ENCODE results near the gene CSF3. TPM values are rescaled to one million over a fixed set of nuclear protein-coding genes. Genes with fewer than 3 reads are reported as not detected.
"Not testable (repeated sequence)": the region's sequence is repeated elsewhere in the genome, so short reads cannot be mapped to it uniquely, and the experiment has no call there.

The CSF3 gene
- total RNA-seq, 5 donors from 2014 or later (not counting 1 experiment from before 2014, with no cell fraction given), result not detected

- CTCF ChIA-PET, H3K4me1 Mint-ChIP-seq: not testable (repeated sequence)
Observed at GRCh38 chr17:40001335-40001734, 13.9 kb upstream of the CSF3 start.

GRCh38 chr17:40004072-40004471 lies 11.2 kb upstream of the CSF3 start:
- no peaks in the 10 kb centered on the region for H3K36me3 ChIP-seq (ENCODE audit: control insufficient read depth in 2 of 2, extremely low read depth in 1 of 2, insufficient read depth in 1 of 2, low read length in 1 of 2)
- no peaks in the 10 kb centered on the region for H3K9me3 Mint-ChIP-seq
- DNase-seq (no peak), ATAC-seq (replicated peaks in 1 of 4) (no peak)
- H3K4me1 ChIP-seq (ENCODE audit: control insufficient read depth in 1 of 2, extremely low read depth in 1 of 2, insufficient read depth in 2 of 2, low read length in 2 of 2), result no peaks in the 10 kb centered on the region
- H3K27ac ChIP-seq (ENCODE audit: low read length), result no peak overlapping the region
- H3K27me3 Mint-ChIP-seq, result no peaks in the 10 kb centered on the region
- H3K36me3 Mint-ChIP-seq, result no peaks in the 10 kb centered on the region
- no peak overlapping the region for H3K4me3 ChIP-seq (ENCODE audit: control insufficient read depth in 1 of 2, extremely low read depth in 1 of 2, low read length in 1 of 2)
- H3K27me3 ChIP-seq (replicated peaks in 1 of 2; ENCODE audit: control insufficient read depth in 2 of 2, extremely low read depth in 1 of 2, insufficient read depth in 2 of 2, low read length in 1 of 2), result no peaks in the 10 kb centered on the region
- H3K9me3 ChIP-seq, result no peaks in the 10 kb centered on the region
- ChIA-PET CTCF (no interaction called here), POLR2A (no interaction called here)
- H3K27ac Mint-ChIP-seq, result no peak overlapping the region
- no peak overlapping the region for H3K4me3 Mint-ChIP-seq
- H3K4me1 Mint-ChIP-seq, result no peaks in the 10 kb centered on the region
- 85% methylated on average over 8 of the region's 9 CpGs for WGBS (ENCODE audit: insufficient coverage)

More at GRCh38 chr17:40001335-40001734, 13.9 kb upstream of the CSF3 start:
- not testable (repeated sequence) for H3K27ac Mint-ChIP-seq; H3K4me3 ChIP-seq (ENCODE audit: control insufficient read depth in 1 of 2, extremely low read depth in 1 of 2, low read length in 1 of 2); DNase-seq; H3K9me3 ChIP-seq; ATAC-seq (replicated peaks in 1 of 4); H3K27me3 ChIP-seq (replicated peaks in 1 of 2; ENCODE audit: control insufficient read depth in 2 of 2, extremely low read depth in 1 of 2, insufficient read depth in 2 of 2, low read length in 1 of 2); H3K9me3 Mint-ChIP-seq; H3K36me3 Mint-ChIP-seq; H3K4me1 ChIP-seq (ENCODE audit: control insufficient read depth in 1 of 2, extremely low read depth in 1 of 2, insufficient read depth in 2 of 2, low read length in 2 of 2); H3K4me3 Mint-ChIP-seq; H3K27me3 Mint-ChIP-seq; H3K27ac ChIP-seq (ENCODE audit: low read length)
- WGBS (ENCODE audit: insufficient coverage), result no CpG with 5 or more reads among the region's 8 CpGs
- peaks cover 0 to 15% of the 10 kb centered on the region in 2 donors for H3K36me3 ChIP-seq (ENCODE audit: control insufficient read depth in 2 of 2, extremely low read depth in 1 of 2, insufficient read depth in 1 of 2, low read length in 1 of 2)
- POLR2A ChIA-PET, result interaction anchor here in 1 of 2 donors (0.6 kb wide), 1 partner anchor 65 kb away, joined by 3 read pairs; no protein-coding TSS in a partner anchor

- CTCF ChIA-PET, result no interaction called here
- H3K4me1 ChIP-seq (ENCODE audit: control insufficient read depth in 1 of 2, extremely low read depth in 1 of 2, insufficient read depth in 2 of 2, low read length in 2 of 2), result no peaks in the 10 kb centered on the region
- Mint-ChIP-seq H3K4me3 (no peak overlapping the region), H3K9me3 (no peaks in the 10 kb centered on the region), H3K27ac (no peak overlapping the region), H3K36me3 (no peaks in the 10 kb centered on the region), H3K27me3 (no peaks in the 10 kb centered on the region), H3K4me1 (no peaks in the 10 kb centered on the region)
- POLR2A ChIA-PET, result no interaction called here
- ATAC-seq (replicated peaks in 1 of 4), result no peak
- H3K4me3 ChIP-seq (ENCODE audit: control insufficient read depth in 1 of 2, extremely low read depth in 1 of 2, low read length in 1 of 2), result no peak overlapping the region
- WGBS (ENCODE audit: insufficient coverage), result 90% methylated on average over 4 of the region's 7 CpGs
- H3K9me3 ChIP-seq, result no peaks in the 10 kb centered on the region
- no peaks in the 10 kb centered on the region for H3K27me3 ChIP-seq (replicated peaks in 1 of 2; ENCODE audit: control insufficient read depth in 2 of 2, extremely low read depth in 1 of 2, insufficient read depth in 2 of 2, low read length in 1 of 2)
- no peaks in the 10 kb centered on the region for H3K36me3 ChIP-seq (ENCODE audit: control insufficient read depth in 2 of 2, extremely low read depth in 1 of 2, insufficient read depth in 1 of 2, low read length in 1 of 2)
- no peak for DNase-seq
- H3K27ac ChIP-seq (ENCODE audit: low read length), result no peak overlapping the region
Observed at GRCh38 chr17:40004712-40005111, 10.5 kb upstream of the CSF3 start.

GRCh38 chr17:40005520-40005919 lies 9.7 kb upstream of the CSF3 start:
- Histone ChIP-seq H3K27ac (ENCODE audit: low read length) (no peak overlapping the region), H3K27me3 (replicated peaks in 1 of 2; ENCODE audit: control insufficient read depth in 2 of 2, extremely low read depth in 1 of 2, insufficient read depth in 2 of 2, low read length in 1 of 2) (no peaks in the 10 kb centered on the region), H3K9me3 (no peaks in the 10 kb centered on the region), H3K4me1 (ENCODE audit: control insufficient read depth in 1 of 2, extremely low read depth in 1 of 2, insufficient read depth in 2 of 2, low read length in 2 of 2) (peaks cover 0 to 4% of the 10 kb centered on the region in 2 experiments), H3K4me3 (ENCODE audit: control insufficient read depth in 1 of 2, extremely low read depth in 1 of 2, low read length in 1 of 2) (no peak overlapping the region), H3K36me3 (ENCODE audit: control insufficient read depth in 2 of 2, extremely low read depth in 1 of 2, insufficient read depth in 1 of 2, low read length in 1 of 2) (no peaks in the 10 kb centered on the region)
- Mint-ChIP-seq H3K27me3 (no peaks in the 10 kb centered on the region), H3K4me3 (no peak overlapping the region), H3K36me3 (no peaks in the 10 kb centered on the region), H3K27ac (no peak overlapping the region), H3K4me1 (peaks cover 7% of the 10 kb centered on the region in 3 donors), H3K9me3 (no peaks in the 10 kb centered on the region)
- no peak for DNase-seq
- POLR2A ChIA-PET, result no interaction called here
- no peak for ATAC-seq (replicated peaks in 1 of 4)
- WGBS (ENCODE audit: insufficient coverage), result 89% methylated on average over 4 of the region's 6 CpGs
- CTCF ChIA-PET, result interaction anchor here (0.6 to 0.7 kb wide), 2 partner anchors 12 to 867 kb away, joined by 3 read pairs; no protein-coding TSS in a partner anchor

GRCh38 chr17:40010946-40011500 lies 4.2 kb upstream of the CSF3 start:
- H3K4me3 Mint-ChIP-seq; ATAC-seq (replicated peaks in 1 of 4); DNase-seq; H3K27ac Mint-ChIP-seq; H3K27me3 ChIP-seq (replicated peaks in 1 of 2; ENCODE audit: control insufficient read depth in 2 of 2, extremely low read depth in 1 of 2, insufficient read depth in 2 of 2, low read length in 1 of 2); H3K27ac ChIP-seq (ENCODE audit: low read length); H3K9me3 ChIP-seq; H3K36me3 Mint-ChIP-seq; H3K4me3 ChIP-seq (ENCODE audit: control insufficient read depth in 1 of 2, extremely low read depth in 1 of 2, low read length in 1 of 2); CTCF ChIA-PET; H3K27me3 Mint-ChIP-seq; H3K9me3 Mint-ChIP-seq; POLR2A ChIA-PET; H3K36me3 ChIP-seq (ENCODE audit: control insufficient read depth in 2 of 2, extremely low read depth in 1 of 2, insufficient read depth in 1 of 2, low read length in 1 of 2): not testable (repeated sequence)
- H3K4me1 ChIP-seq (ENCODE audit: control insufficient read depth in 1 of 2, extremely low read depth in 1 of 2, insufficient read depth in 2 of 2, low read length in 2 of 2), result peaks cover 0 to 11% of the 10 kb centered on the region in 2 experiments
- WGBS (ENCODE audit: insufficient coverage), result 96% methylated on average over 31 of the region's 38 CpGs
- peaks cover 11 to 15% (median 12%) of the 10 kb centered on the region in 3 donors for H3K4me1 Mint-ChIP-seq

GRCh38 chr17:40012017-40012647 lies 3.1 kb upstream of the CSF3 start:
- ATAC-seq (replicated peaks in 1 of 4); H3K9me3 Mint-ChIP-seq; H3K27me3 Mint-ChIP-seq; H3K4me3 ChIP-seq (ENCODE audit: control insufficient read depth in 1 of 2, extremely low read depth in 1 of 2, low read length in 1 of 2); H3K36me3 Mint-ChIP-seq; DNase-seq; H3K9me3 ChIP-seq; H3K36me3 ChIP-seq (ENCODE audit: control insufficient read depth in 2 of 2, extremely low read depth in 1 of 2, insufficient read depth in 1 of 2, low read length in 1 of 2); POLR2A ChIA-PET; H3K4me3 Mint-ChIP-seq; H3K27ac Mint-ChIP-seq; H3K27me3 ChIP-seq (replicated peaks in 1 of 2; ENCODE audit: control insufficient read depth in 2 of 2, extremely low read depth in 1 of 2, insufficient read depth in 2 of 2, low read length in 1 of 2); H3K27ac ChIP-seq (ENCODE audit: low read length): not testable (repeated sequence)
- WGBS (ENCODE audit: insufficient coverage), result 36% methylated on average over 14 of the region's 22 CpGs
- peaks cover 0 to 11% of the 10 kb centered on the region in 2 experiments for H3K4me1 ChIP-seq (ENCODE audit: control insufficient read depth in 1 of 2, extremely low read depth in 1 of 2, insufficient read depth in 2 of 2, low read length in 2 of 2)
- CTCF ChIA-PET, result interaction anchor here (0.6 to 1.0 kb wide), 2 partner anchors 15 to 276 kb away, joined by 3 to 5 read pairs; no protein-coding TSS in a partner anchor
- H3K4me1 Mint-ChIP-seq, result peaks cover 11 to 15% (median 12%) of the 10 kb centered on the region in 3 donors
